ENCODE measurements around the gene SIPA1L3.

GRCh38 chr19:37991176-37991835 is 84.3 kb downstream of the SIPA1L3 start:
- TF ChIP-seq POLR2A (IDR thresholded peaks at IDR 0.05) (no peak), CTCF (IDR thresholded peaks at IDR 0.05) (no peak)
